ENCODE data around the gene PTPN22.

DNA sequence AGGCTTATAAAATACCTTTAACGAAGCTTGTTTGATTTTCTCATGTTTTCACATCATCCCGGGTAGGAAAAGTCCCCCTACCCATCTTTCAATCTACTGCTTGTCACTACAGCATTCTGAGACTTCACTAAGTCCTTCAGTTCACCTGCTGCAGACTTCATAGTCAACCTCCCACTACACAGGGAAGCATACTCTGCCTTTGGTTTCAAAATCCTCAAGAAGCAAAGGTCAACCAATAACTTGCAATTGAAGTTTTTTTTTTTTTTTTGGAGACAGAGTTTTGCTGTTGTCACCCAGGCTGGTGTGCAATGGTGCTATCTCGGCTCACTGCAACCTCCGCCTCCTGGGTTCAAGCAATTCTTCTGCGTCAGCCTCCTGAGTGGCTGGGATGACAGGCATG lies 4.7 kb upstream of the PTPN22 start:
- TF ChIP-seq CTCF (IDR thresholded peaks at IDR 0.05) (no peak), POLR2A (IDR thresholded peaks at IDR 0.05) (no peak), POLR2AphosphoS5 (IDR thresholded peaks at IDR 0.05) (no peak), EP300 (IDR thresholded peaks at IDR 0.05) (no peak)
